NK-92 treated with Interleukin-12 subunit alpha and Interleukin-12 subunit beta, amount 100 ng/mL, for 24 hours (cell line): ENCODE results near the gene EIF2S1.
"Not testable (repeated sequence)": the region's sequence is repeated elsewhere in the genome, so short reads cannot be mapped to it uniquely, and the experiment has no call there.

Experiments
- DNase-seq: peaks from one replicate; lab custom pipeline; 2025; lab: John Stamatoyannopoulos, UW

The EIF2S1 gene

GRCh38 chr14:67359775-67360469, at the start of gene EIF2S1, which contains the start of gene ATP6V1D:
EIF2S1 (plus strand) TSS chr14:67360328; CDS start chr14:67364768, 4,440 bp downstream.
ATP6V1D (minus strand) TSS chr14:67359804; CDS start chr14:67359698, 106 bp downstream.
- peak; percentile 99 for DNase-seq

GRCh38 chr14:67311868-67312267, 48.3 kb upstream of the EIF2S1 start:
- no peak for DNase-seq

- no peak for DNase-seq
Observed at GRCh38 chr14:67313153-67313552, 47.0 kb upstream of the EIF2S1 start.

GRCh38 chr14:67317822-67318221, 42.3 kb upstream of the EIF2S1 start:
- DNase-seq, result no peak

- DNase-seq, result no peak
Observed at GRCh38 chr14:67319142-67319541, 41.0 kb upstream of the EIF2S1 start.

- not testable (repeated sequence) for DNase-seq
Observed at GRCh38 chr14:67329666-67330065, 30.5 kb upstream of the EIF2S1 start.

- DNase-seq, result no peak
Observed at GRCh38 chr14:67331368-67332125, 28.6 kb upstream of the EIF2S1 start.

GRCh38 chr14:67332468-67332867, 27.7 kb upstream of the EIF2S1 start:
- DNase-seq, result no peak

- no peak for DNase-seq
Observed at GRCh38 chr14:67335781-67336180, 24.3 kb upstream of the EIF2S1 start.

GRCh38 chr14:67341231-67341630, 18.9 kb upstream of the EIF2S1 start:
- not testable (repeated sequence) for DNase-seq

- no peak for DNase-seq
Observed at GRCh38 chr14:67343601-67344230, 16.4 kb upstream of the EIF2S1 start.

GRCh38 chr14:67345583-67345982, 14.5 kb upstream of the EIF2S1 start:
- DNase-seq, result no peak

- no peak for DNase-seq
Observed at GRCh38 chr14:67352055-67352454, 8.1 kb upstream of the EIF2S1 start.

GRCh38 chr14:67357186-67357968, 2.8 kb upstream of the EIF2S1 start:
- no peak for DNase-seq

GRCh38 chr14:67357969-67358354, 2.2 kb upstream of the EIF2S1 start:
- no peak for DNase-seq

- no peak for DNase-seq
Observed at GRCh38 chr14:67358924-67359774, 979 bp upstream of the EIF2S1 start.

GRCh38 chr14:67360470-67361206, 510 bp downstream of the EIF2S1 start:
- DNase-seq, result no peak

GRCh38 chr14:67365476-67365875, 5.3 kb downstream of the EIF2S1 start:
- no peak for DNase-seq

- DNase-seq, result no peak
Observed at GRCh38 chr14:67370830-67371229, 10.7 kb downstream of the EIF2S1 start.
